HepG2 (cell line): ENCODE data around the gene SEPHS2. TPM values are rescaled to one million over a fixed set of nuclear protein-coding genes. Genes with fewer than 3 reads are reported as not detected.

ENCODE experiments used
- ATAC-seq: fragments of 200-7000 bp; cut with Tn5 transposase; 3 replicates; pipeline ENCODE4 v1.9.1; 2020; ENCODE audit warnings: mild to moderate bottlenecking, moderate library complexity
- BruUV-seq: library from RNA; stranded (reverse); fragments of 400-500 nt; replicated peaks from 2 replicates; lab custom pipeline; 2021; lab: Mats Ljungman, UMichigan
- CTCF ChIA-PET: fragments of 300-600 bp; formaldehyde crosslinking; extraction: SDS; loops from one replicate; lab custom pipeline; 2021; ENCODE audit warnings: low total read pairs, inconsistent platforms, low intra/inter-chr PET ratio; lab: Yijun Ruan, JAX
- POLR2A ChIA-PET: fragments of 350-600 bp; sonication (Branson Sonifier 250); formaldehyde crosslinking; loops from one replicate; lab custom pipeline; 2020; ENCODE audit warnings: antibody characterized with exemption, inconsistent platforms; lab: Yijun Ruan, JAX
- DNase-seq: peaks from one replicate; pipeline ENCODE4 v3.0.0-alpha.2; 2015; ENCODE audit warnings: low spot score
- FAIRE-seq: peaks from 3 replicates; lab custom pipeline; 2011; peaks lifted over from hg19 to GRCh38; lab: Jason Lieb, UNC
- H2AFZ ChIP-seq: one replicate; pipeline ENCODE4 v1.6.1; 2011; ENCODE audit warnings: low read length, inconsistent platforms
- H3K27ac ChIP-seq: fragments of 300-600 bp; 3 replicates; pipeline ENCODE4 v1.8.0; 2011; ENCODE audit warnings: mixed run types, mild to moderate bottlenecking, mixed read lengths, low read length, inconsistent platforms; ENCODE audit not compliant: insufficient read depth; ENCODE audit errors: extremely low read length
- H3K27me3 ChIP-seq, 2 experiments: fragments of 200-600 bp in 1 of 2; 2 replicates in 1 of 2; 3 replicates in 1 of 2; pipeline versions ENCODE4 v1.6.0 to v1.8.0; 2011; ENCODE audit warnings: low read length in 2 of 2, mild to moderate bottlenecking in 2 of 2, moderate library complexity in 2 of 2, inconsistent platforms in 1 of 2; ENCODE audit not compliant: insufficient read depth in 2 of 2, control insufficient read depth in 1 of 2
- H3K36me3 ChIP-seq, 2 experiments: fragments of 200-600 bp in 1 of 2; replicated peaks in 1 of 2; 2 replicates in 1 of 2; 3 replicates in 1 of 2; pipeline versions ENCODE4 v1.5.1 to v1.8.0; 2011; ENCODE audit warnings: low read length in 2 of 2, inconsistent platforms in 1 of 2; ENCODE audit not compliant: insufficient read depth in 2 of 2, control insufficient read depth in 1 of 2
- H3K4me1 ChIP-seq: 2 replicates; pipeline ENCODE4 v1.5.1; 2012; ENCODE audit warnings: low read length, inconsistent platforms; ENCODE audit not compliant: insufficient read depth
- H3K4me2 ChIP-seq: 2 replicates; pipeline ENCODE4 v1.6.0; 2011; ENCODE audit warnings: low read depth, low read length, inconsistent platforms
- H3K4me3 ChIP-seq, 3 experiments: fragments of 200-600 bp in 1 of 3; sonication (generic), shearing (Covaris generic) in 1 of 3; replicated peaks in 1 of 3; 2 replicates each; pipeline ENCODE4 v1.5.1; 2011 to 2016; ENCODE audit warnings: low read length in 3 of 3, inconsistent platforms in 2 of 3, low read depth in 2 of 3, mild to moderate bottlenecking in 2 of 3, control low read depth in 1 of 3, mixed read lengths in 1 of 3; ENCODE audit not compliant: insufficient read depth in 1 of 3
- H3K79me2 ChIP-seq: one replicate; pipeline ENCODE4 v1.6.1; 2011; ENCODE audit warnings: low read length, inconsistent platforms; ENCODE audit not compliant: insufficient read depth
- H3K9ac ChIP-seq: 2 replicates; pipeline ENCODE4 v1.6.0; 2011; ENCODE audit warnings: mild to moderate bottlenecking, low read depth, low read length, inconsistent platforms; ENCODE audit not compliant: insufficient read depth
- H3K9me3 ChIP-seq: 2 replicates; pipeline ENCODE4 v1.5.1; 2012; ENCODE audit warnings: mild to moderate bottlenecking, low read length
- H4K20me1 ChIP-seq: 2 replicates; pipeline ENCODE4 v1.6.0; 2011; ENCODE audit warnings: inconsistent platforms, mild to moderate bottlenecking, low read length, moderate library complexity; ENCODE audit not compliant: insufficient read depth
- CAMTA2 ChIP-seq: sonication (generic); formaldehyde crosslinking; IDR thresholded peaks from 2 replicates; pipeline ENCODE4 v1.4.0; 2020; ENCODE audit warnings: mild to moderate bottlenecking, missing genetic modification reagents, borderline replicate concordance
- SRF ChIP-seq: IDR thresholded peaks from 2 replicates; pipeline ENCODE4 v1.6.1; 2011; ENCODE audit warnings: mild to moderate bottlenecking, low read depth, low read length, moderate library complexity
- SRY ChIP-seq: sonication (generic); formaldehyde crosslinking; IDR thresholded peaks from 2 replicates; pipeline ENCODE4 v1.8.0; 2022; ENCODE audit warnings: mild to moderate bottlenecking, missing genetic modification reagents
- TMF1 ChIP-seq: sonication (generic); formaldehyde crosslinking; IDR thresholded peaks from 2 replicates; pipeline ENCODE4 v1.8.1; 2022; ENCODE audit warnings: low read depth, missing genetic modification reagents
- ZFP36L2 ChIP-seq: sonication (generic); formaldehyde crosslinking; IDR thresholded peaks from 2 replicates; pipeline ENCODE4 v1.4.0; 2020; ENCODE audit warnings: missing genetic modification reagents
- ZNF274 ChIP-seq: sonication (generic); formaldehyde crosslinking; IDR thresholded peaks from 2 replicates; pipeline ENCODE4 v1.5.1; 2020; ENCODE audit warnings: mild to moderate bottlenecking, missing genetic modification reagents
- ZNF563 ChIP-seq: sonication (generic); formaldehyde crosslinking; IDR thresholded peaks from 2 replicates; pipeline ENCODE4 v1.8.0; 2022; ENCODE audit warnings: mild to moderate bottlenecking, moderate library complexity, missing genetic modification reagents
- ZNF652 ChIP-seq: IDR thresholded peaks from 2 replicates; pipeline ENCODE4 v1.6.1; 2016; ENCODE audit warnings: low read depth, borderline replicate concordance
- ZNF747 ChIP-seq: sonication (generic); formaldehyde crosslinking; IDR thresholded peaks from 2 replicates; pipeline ENCODE4 v1.8.1; 2023; ENCODE audit warnings: missing genetic modification reagents, mild to moderate bottlenecking, borderline replicate concordance
- WGBS: methylation state at CpG from one replicate; pipeline ENCODE4 v1.1.6; 2017; ENCODE audit warnings: low lambda C conversion rate; 5-methylcytosine and 5-hydroxymethylcytosine counted together
- in situ Hi-C: cut with HindIII; loops from 2 replicates; pipeline ENCODE4 v1.10.0; 2017; ENCODE audit warnings: low pct_unique_long_range_greater_than_20kb; ENCODE audit not compliant: extremely low pct_ligation_motif_present
- intact Hi-C: fragments of 100-400 bp; cut with micrococcal nuclease; formaldehyde crosslinking; loops from one replicate; pipeline ENCODE4 v1.10.0; 2022; ENCODE audit not compliant: unreplicated experiment
- polyA plus RNA-seq, 8 experiments: library from polyadenylated mRNA; depleted of rRNA in 3 of 8; stranded (reverse) in 7 of 8; unstranded in 1 of 8; fragments of >200 nt; fragmentation: Illumina TruSeq in 4 of 8; extraction: Trizol in 4 of 8; gene quantifications; 2 replicates each; pipeline versions ENCODE4 v1.2.1 to v1.2.3, GENCODE V29; 2011 to 2016; ENCODE audit warnings: low read depth in 4 of 8, missing spikeins in 1 of 8, mixed read lengths in 1 of 8; ENCODE audit not compliant: insufficient read depth in 1 of 8
- total RNA-seq, 5 experiments: library from RNA; depleted of rRNA; stranded (reverse); fragments of >200 nt; fragmentation: Illumina TruSeq; extraction: Trizol; gene quantifications; 2 replicates each; pipeline ENCODE4 v1.2.3, GENCODE V29; 2016; ENCODE audit warnings: low read depth in 1 of 5
- TF ChIP-seq, protein P1 (sequence below): sonication (generic); formaldehyde crosslinking; conservative IDR thresholded peaks from 2 replicates; pipeline ENCODE4 v1.4.0; 2020; ENCODE audit warnings: missing genetic modification reagents

The SEPHS2 gene
- total and polyA plus RNA-seq, 2 of the 13 experiments (the other 11 are each of a cell fraction or from before 2014, with no cell fraction given): 20.7 to 127 TPM

DNA sequence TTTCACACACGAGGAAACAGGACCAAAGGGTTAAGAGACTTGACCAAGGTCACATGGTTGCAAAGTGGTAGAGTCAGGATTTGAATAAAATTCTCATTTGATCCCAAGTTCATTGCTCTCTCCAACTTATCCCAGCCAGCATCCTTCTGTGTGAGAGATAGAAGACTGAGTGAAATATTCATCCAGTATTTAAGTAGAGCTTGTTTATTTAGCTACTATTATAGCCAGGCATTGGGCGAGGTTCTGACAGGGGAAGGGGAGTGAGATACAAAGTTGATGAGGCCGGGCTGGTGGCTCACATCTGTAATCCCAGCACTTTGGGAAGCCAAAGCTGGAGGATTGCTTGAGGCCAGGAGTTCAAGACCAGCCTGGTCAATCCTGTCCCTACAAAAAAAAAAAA is 31.3 kb upstream of the SEPHS2 start:
- no peak for DNase-seq
- intact Hi-C loops: no loop called here

DNA sequence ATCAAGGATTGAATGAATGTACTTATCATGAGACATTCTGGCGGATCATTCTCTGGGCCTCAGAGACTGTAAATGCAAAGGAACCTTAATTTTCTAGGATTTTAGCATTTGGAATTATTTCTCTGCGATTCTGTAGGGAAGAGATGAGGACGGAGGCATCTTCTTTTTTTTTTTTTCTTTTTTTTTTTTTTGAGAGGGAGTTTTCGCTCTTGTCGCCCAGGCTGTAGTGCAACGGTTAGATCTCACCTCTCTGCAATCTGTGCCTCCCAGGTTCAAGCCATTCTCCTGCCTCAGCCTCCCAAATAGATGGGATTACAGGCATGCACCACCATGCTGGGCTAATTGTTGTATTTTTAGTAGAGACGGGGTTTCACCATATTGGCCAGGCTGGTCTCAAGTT is 29.0 kb upstream of the SEPHS2 start:
- H4K20me1 ChIP-seq: no peaks in the 10 kb centered on the region
- ATAC-seq (no peak), FAIRE-seq (no peak), DNase-seq (no peak)
- H3K79me2 ChIP-seq: no peaks in the 10 kb centered on the region
- no peak overlapping the region for H3K4me3 ChIP-seq
- peaks cover 3 to 18% of the 10 kb centered on the region in 2 experiments; a peak in 3 of 5 replicates for H3K27me3 ChIP-seq
- BruUV-seq: no TSS peak
- no peak overlapping the region for H2AFZ ChIP-seq
- 51% methylated on average over 7 of the region's 7 CpGs for WGBS
- H3K9ac ChIP-seq: no peak overlapping the region
- intact Hi-C loops (no loop called here), in situ Hi-C loops (no loop called here)
- H3K9me3 ChIP-seq: no peaks in the 10 kb centered on the region
- CTCF ChIA-PET: no interaction called here
- TF ChIP-seq, protein P1, sequence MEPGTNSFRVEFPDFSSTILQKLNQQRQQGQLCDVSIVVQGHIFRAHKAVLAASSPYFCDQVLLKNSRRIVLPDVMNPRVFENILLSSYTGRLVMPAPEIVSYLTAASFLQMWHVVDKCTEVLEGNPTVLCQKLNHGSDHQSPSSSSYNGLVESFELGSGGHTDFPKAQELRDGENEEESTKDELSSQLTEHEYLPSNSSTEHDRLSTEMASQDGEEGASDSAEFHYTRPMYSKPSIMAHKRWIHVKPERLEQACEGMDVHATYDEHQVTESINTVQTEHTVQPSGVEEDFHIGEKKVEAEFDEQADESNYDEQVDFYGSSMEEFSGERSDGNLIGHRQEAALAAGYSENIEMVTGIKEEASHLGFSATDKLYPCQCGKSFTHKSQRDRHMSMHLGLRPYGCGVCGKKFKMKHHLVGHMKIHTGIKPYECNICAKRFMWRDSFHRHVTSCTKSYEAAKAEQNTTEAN (CRISPR knock-in tag): no peak
- TF ChIP-seq CAMTA2 (CRISPR knock-in tag) (no peak), SRF (no peak), SRY (CRISPR knock-in tag) (no peak), ZNF563 (no peak), ZNF274 (no peak), ZFP36L2 (CRISPR knock-in tag) (no peak)
- H3K27ac ChIP-seq: no peak overlapping the region
- POLR2A ChIA-PET: no interaction called here
- no peaks in the 10 kb centered on the region for H3K36me3 ChIP-seq
- H3K4me2 ChIP-seq: no peak overlapping the region
- peaks cover 50% of the 10 kb centered on the region for H3K4me1 ChIP-seq

More for the DNA sequence above, 31.3 kb upstream of the SEPHS2 start:
- Histone ChIP-seq H3K9ac (no peak overlapping the region), H3K27me3 (peaks cover 3 to 18% of the 10 kb centered on the region in 2 experiments; a peak in 3 of 5 replicates), H4K20me1 (no peaks in the 10 kb centered on the region), H3K27ac (no peak overlapping the region), H2AFZ (no peak overlapping the region), H3K79me2 (no peaks in the 10 kb centered on the region), H3K4me3 (no peak overlapping the region), H3K4me1 (peaks cover 41% of the 10 kb centered on the region), H3K36me3 (no peaks in the 10 kb centered on the region), H3K4me2 (no peak overlapping the region), H3K9me3 (no peaks in the 10 kb centered on the region)
- ATAC-seq: no peak
- no TSS peak for BruUV-seq
- 23% methylated on average over 3 of the region's 3 CpGs for WGBS
- CTCF ChIA-PET: no interaction called here
- POLR2A ChIA-PET: interaction anchor here (1.9 kb wide), 1 partner anchor 11 kb away, joined by 8 read pairs; no protein-coding TSS in a partner anchor
- no peak for FAIRE-seq
- peak; percentile 49; the same call in 1 of the 2 replicates for TF ChIP-seq ZNF652 (CRISPR knock-in tag)
- no peak for TF ChIP-seq TMF1 (CRISPR knock-in tag)
- TF ChIP-seq ZNF747 (CRISPR knock-in tag): no peak
- in situ Hi-C loops: no loop called here
